MM.1S (cell line): Measurements from ENCODE around the gene CCDC178.
"Not testable (repeated sequence)": the region's sequence is repeated elsewhere in the genome, so short reads cannot be mapped to it uniquely, and the experiment has no call there.

Experiments
- DNase-seq: peaks from one replicate; pipeline ENCODE4 v3.0.0-alpha.2; 2015
- H2AFZ ChIP-seq: fragments of 300-600 bp; sonication (generic); 2 replicates; pipeline ENCODE4 v1.6.0; 2016; ENCODE audit warnings: antibody characterized with exemption, low read length
- H3F3A ChIP-seq: fragments of 300-600 bp; sonication (generic); 2 replicates; pipeline ENCODE4 v1.6.1; 2016; ENCODE audit warnings: mild to moderate bottlenecking, antibody characterized with exemption, low read length, moderate library complexity, mixed read lengths; ENCODE audit not compliant: insufficient read depth
- H3K27ac ChIP-seq: fragments of 300-600 bp; sonication (generic); 2 replicates; pipeline ENCODE4 v1.5.1; 2016; ENCODE audit warnings: mild to moderate bottlenecking, low read length
- H3K27me3 ChIP-seq: fragments of 300-600 bp; sonication (generic); replicated peaks from 2 replicates; pipeline ENCODE4 v1.6.0; 2016; ENCODE audit warnings: low read length; ENCODE audit not compliant: insufficient read depth
- H3K36me3 ChIP-seq: fragments of 300-600 bp; sonication (generic); replicated peaks from 2 replicates; pipeline ENCODE4 v1.6.1; 2016; ENCODE audit warnings: mild to moderate bottlenecking, low read length, mixed read lengths; ENCODE audit not compliant: insufficient read depth
- H3K4me1 ChIP-seq: fragments of 300-600 bp; sonication (generic); 2 replicates; pipeline ENCODE4 v1.6.1; 2016; ENCODE audit warnings: low read length, mixed read lengths
- H3K4me2 ChIP-seq: fragments of 300-600 bp; sonication (generic); 2 replicates; pipeline ENCODE4 v1.6.0; 2016; ENCODE audit warnings: low read depth, low read length
- H3K4me3 ChIP-seq: fragments of 300-600 bp; sonication (generic); 2 replicates; pipeline ENCODE4 v1.5.1; 2016; ENCODE audit warnings: low read length, mixed read lengths
- H3K79me2 ChIP-seq: fragments of 300-600 bp; sonication (generic); 2 replicates; pipeline ENCODE4 v1.6.1; 2016; ENCODE audit warnings: mixed run types, low read length, mixed read lengths
- H3K9ac ChIP-seq: fragments of 300-600 bp; sonication (generic); 2 replicates; pipeline ENCODE4 v1.6.1; 2016; ENCODE audit warnings: low read length, mixed read lengths
- H3K9me2 ChIP-seq: fragments of 300-600 bp; sonication (generic); replicated peaks from 2 replicates; pipeline ENCODE4 v1.6.1; 2016; ENCODE audit warnings: mild to moderate bottlenecking, low read length, mixed read lengths; ENCODE audit not compliant: insufficient read depth
- H3K9me3 ChIP-seq: fragments of 300-600 bp; sonication (generic); replicated peaks from 2 replicates; pipeline ENCODE4 v1.6.1; 2016; ENCODE audit warnings: mild to moderate bottlenecking, low read length, mixed read lengths; ENCODE audit not compliant: insufficient read depth
- H4K20me1 ChIP-seq: fragments of 300-600 bp; sonication (generic); 2 replicates; pipeline ENCODE4 v1.6.1; 2016; ENCODE audit warnings: mild to moderate bottlenecking, low read length, moderate library complexity, mixed read lengths; ENCODE audit not compliant: insufficient read depth
- CTCF ChIP-seq: fragments of 300-600 bp; sonication (generic); IDR thresholded peaks from 2 replicates; pipeline ENCODE4 v1.5.1; 2016; ENCODE audit warnings: antibody characterized with exemption, low read length, mixed read lengths
- EZH2 ChIP-seq: fragments of 300-600 bp; sonication (generic); optimal IDR thresholded peaks from 2 replicates; pipeline ENCODE3; 2017; ENCODE audit warnings: low read depth, mild to moderate bottlenecking, antibody characterized with exemption, low read length, mixed read lengths
- EZH2phosphoT487 ChIP-seq: fragments of 300-600 bp; sonication (generic); IDR thresholded peaks from 2 replicates; pipeline ENCODE4 v1.6.1; 2018; ENCODE audit warnings: antibody characterized with exemption, low read length

The CCDC178 gene

GRCh38 chr18:33424266-33424946, 16.1 kb downstream of the CCDC178 start:
- no peak overlapping the region for H3K4me2 ChIP-seq
- no peaks in the 10 kb centered on the region for H3K79me2 ChIP-seq
- no peaks in the 10 kb centered on the region for H3K9me3 ChIP-seq
- H3K4me3 ChIP-seq = no peak overlapping the region
- H3K27me3 ChIP-seq = no peaks in the 10 kb centered on the region
- H3K36me3 ChIP-seq = no peaks in the 10 kb centered on the region
- no peak for TF ChIP-seq EZH2phosphoT487
- no peak for TF ChIP-seq EZH2
- TF ChIP-seq CTCF = no peak
- DNase-seq = no peak
- no peak overlapping the region for H3K9ac ChIP-seq
- no peaks in the 10 kb centered on the region for H4K20me1 ChIP-seq
- H3K9me2 ChIP-seq = no peaks in the 10 kb centered on the region
- no peaks in the 10 kb centered on the region for H3F3A ChIP-seq
- H3K4me1 ChIP-seq = no peaks in the 10 kb centered on the region
- no peak overlapping the region for H2AFZ ChIP-seq
- H3K27ac ChIP-seq = no peak overlapping the region

- no peak for TF ChIP-seq CTCF
- no peak for DNase-seq
- Histone ChIP-seq H3K9ac (no peak overlapping the region), H3F3A (no peaks in the 10 kb centered on the region), H3K79me2 (no peaks in the 10 kb centered on the region), H3K4me3 (no peak overlapping the region), H3K9me2 (no peaks in the 10 kb centered on the region), H3K27me3 (no peaks in the 10 kb centered on the region), H3K4me2 (no peak overlapping the region), H3K36me3 (no peaks in the 10 kb centered on the region), H3K27ac (no peak overlapping the region), H3K4me1 (no peaks in the 10 kb centered on the region), H2AFZ (no peak overlapping the region), H4K20me1 (no peaks in the 10 kb centered on the region), H3K9me3 (no peaks in the 10 kb centered on the region)
Observed at GRCh38 chr18:33421225-33421624, 19.3 kb downstream of the CCDC178 start.

GRCh38 chr18:33404244-33404873, 36.2 kb downstream of the CCDC178 start:
- H3K9me2 ChIP-seq = no peaks in the 10 kb centered on the region
- H3K9me3 ChIP-seq = no peaks in the 10 kb centered on the region
- peak; percentile 40 for TF ChIP-seq CTCF
- no peak for TF ChIP-seq EZH2phosphoT487
- no peak for TF ChIP-seq EZH2
- peak; percentile 15 for DNase-seq
- no peak overlapping the region for H3K4me3 ChIP-seq
- no peak overlapping the region for H3K27ac ChIP-seq
- H2AFZ ChIP-seq = no peak overlapping the region
- H3K27me3 ChIP-seq = no peaks in the 10 kb centered on the region
- no peaks in the 10 kb centered on the region for H4K20me1 ChIP-seq
- H3K4me2 ChIP-seq = no peak overlapping the region
- H3K36me3 ChIP-seq = no peaks in the 10 kb centered on the region; the same call in 1 of the 2 replicates
- no peak overlapping the region for H3K9ac ChIP-seq
- no peaks in the 10 kb centered on the region for H3K79me2 ChIP-seq
- no peaks in the 10 kb centered on the region for H3K4me1 ChIP-seq
- H3F3A ChIP-seq = no peaks in the 10 kb centered on the region

- H3K79me2 ChIP-seq = not testable (repeated sequence)
Observed at GRCh38 chr18:33398939-33399338, 41.6 kb downstream of the CCDC178 start.

More at GRCh38 chr18:33398939-33399338, 41.6 kb downstream of the CCDC178 start:
- not testable (repeated sequence) for H3K27ac ChIP-seq, H3F3A ChIP-seq, H4K20me1 ChIP-seq, H3K4me2 ChIP-seq, H3K9me2 ChIP-seq, H3K27me3 ChIP-seq, H3K4me1 ChIP-seq, H3K36me3 ChIP-seq, H3K4me3 ChIP-seq, H2AFZ ChIP-seq, H3K9me3 ChIP-seq, DNase-seq, H3K9ac ChIP-seq
